ENCODE results near the gene AIFM3.
"Not testable (repeated sequence)": the region's sequence is repeated elsewhere in the genome, so short reads cannot be mapped to it uniquely, and the experiment has no call there.

Gene AIFM3, protein sequence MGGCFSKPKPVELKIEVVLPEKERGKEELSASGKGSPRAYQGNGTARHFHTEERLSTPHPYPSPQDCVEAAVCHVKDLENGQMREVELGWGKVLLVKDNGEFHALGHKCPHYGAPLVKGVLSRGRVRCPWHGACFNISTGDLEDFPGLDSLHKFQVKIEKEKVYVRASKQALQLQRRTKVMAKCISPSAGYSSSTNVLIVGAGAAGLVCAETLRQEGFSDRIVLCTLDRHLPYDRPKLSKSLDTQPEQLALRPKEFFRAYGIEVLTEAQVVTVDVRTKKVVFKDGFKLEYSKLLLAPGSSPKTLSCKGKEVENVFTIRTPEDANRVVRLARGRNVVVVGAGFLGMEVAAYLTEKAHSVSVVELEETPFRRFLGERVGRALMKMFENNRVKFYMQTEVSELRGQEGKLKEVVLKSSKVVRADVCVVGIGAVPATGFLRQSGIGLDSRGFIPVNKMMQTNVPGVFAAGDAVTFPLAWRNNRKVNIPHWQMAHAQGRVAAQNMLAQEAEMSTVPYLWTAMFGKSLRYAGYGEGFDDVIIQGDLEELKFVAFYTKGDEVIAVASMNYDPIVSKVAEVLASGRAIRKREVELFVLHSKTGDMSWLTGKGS

DNA sequence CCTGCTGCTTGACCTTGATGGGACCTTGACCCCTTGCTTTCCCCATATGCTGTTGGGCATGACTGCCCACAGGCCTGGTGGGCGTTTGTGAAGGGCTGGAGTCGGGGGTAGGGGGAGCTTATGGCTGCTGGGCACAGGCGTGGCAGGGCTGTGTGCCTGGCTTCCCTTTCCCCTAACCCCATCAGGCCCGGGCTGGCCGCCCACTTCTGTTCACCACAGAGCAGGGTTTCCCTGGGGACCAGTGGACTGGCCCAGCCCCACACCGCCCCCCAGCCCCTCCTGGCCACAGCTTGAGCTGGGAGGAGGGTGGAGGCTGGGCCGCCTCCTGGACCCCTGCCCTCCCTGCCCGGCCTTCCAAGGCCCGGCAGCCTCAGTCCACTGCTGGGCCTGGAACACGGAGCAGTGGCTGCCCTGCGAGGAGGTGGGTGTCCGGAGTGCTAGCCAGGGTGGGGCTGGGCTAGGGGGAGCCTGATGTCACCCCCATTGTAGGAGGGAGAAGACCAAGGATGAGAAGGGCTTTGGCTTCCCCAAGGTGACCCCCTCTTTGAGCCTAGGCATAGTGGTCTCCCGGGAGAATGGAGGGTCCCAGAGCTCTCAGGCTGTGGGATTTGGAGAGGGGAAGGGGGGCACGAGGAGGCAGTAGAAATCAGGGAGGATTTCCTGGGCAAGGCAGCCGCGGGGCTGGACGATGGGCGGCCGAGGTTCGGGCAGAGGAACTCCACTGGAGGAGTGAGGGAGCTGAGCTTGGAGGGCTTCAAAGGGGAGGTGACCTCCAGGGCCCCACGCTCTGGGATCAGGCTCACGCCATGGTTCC lies at the start of gene AIFM3:
Gene AIFM3, plus strand, starts transcription at position 373 of the 814 bp plus-strand sequence. CDS start 690 bp downstream, outside the sequence.
- no peak for DNase-seq

DNA sequence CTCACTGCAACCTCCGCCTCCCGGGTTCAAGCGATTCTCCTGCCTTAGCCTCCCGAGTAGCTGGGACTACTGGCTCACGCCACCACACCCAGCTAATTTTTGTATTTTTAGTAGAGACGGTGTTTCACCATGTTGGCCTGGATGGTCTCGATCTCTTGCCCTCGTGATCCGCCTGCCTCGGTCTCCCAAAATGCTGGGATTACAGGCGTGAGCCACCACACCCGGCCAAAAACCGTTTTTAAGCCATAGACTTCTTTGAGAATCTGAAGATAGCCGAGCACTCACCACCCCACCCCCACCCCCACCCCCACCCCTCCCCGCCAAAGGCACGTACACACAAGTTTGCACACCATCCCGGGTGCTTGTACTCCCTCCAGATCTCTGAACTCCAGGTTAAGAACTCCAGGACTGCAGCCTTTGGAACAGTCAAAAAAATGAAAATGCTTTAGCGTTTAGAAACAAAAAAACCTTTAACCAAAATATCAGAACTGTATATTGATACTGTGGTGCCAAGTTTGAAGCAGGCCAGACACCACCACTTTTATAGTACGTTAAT lies 48.3 kb upstream of the AIFM3 start:
- DNase-seq: no peak

DNA sequence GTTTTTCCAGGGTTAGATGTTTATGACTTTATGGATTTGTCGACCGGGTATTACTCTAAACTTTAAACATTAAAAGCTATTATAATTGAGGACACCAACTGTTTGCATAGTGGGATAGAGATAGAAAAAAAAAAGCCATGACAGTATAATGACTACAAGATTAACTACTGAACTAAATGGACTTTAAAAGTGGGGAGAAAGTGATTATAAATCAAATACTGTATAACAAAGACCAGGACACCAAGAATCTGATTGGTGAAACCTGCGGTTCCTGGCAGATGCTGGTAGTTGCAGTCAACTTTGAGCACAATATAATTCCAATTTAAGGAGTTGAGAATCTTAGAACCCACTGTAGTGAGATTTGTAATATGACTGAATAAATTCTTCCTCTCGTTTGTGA lies 47.3 kb upstream of the AIFM3 start:
- no peak for DNase-seq

DNA sequence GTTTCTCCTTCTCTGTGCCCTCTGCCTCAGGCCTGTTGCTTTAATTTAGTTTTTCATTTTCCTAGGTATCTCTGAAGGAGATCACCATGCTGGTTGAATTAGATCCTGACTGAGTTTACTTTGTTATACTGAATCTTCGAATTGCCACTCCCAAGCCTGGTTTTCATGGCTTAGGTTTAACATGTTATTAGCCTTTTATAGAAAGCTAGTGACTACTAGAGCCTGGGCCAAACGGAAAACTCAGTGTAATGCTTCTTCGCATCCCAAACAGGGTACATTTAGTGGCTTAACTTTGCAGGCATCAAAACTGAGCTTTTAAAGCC lies 46.2 kb upstream of the AIFM3 start:
- no peak for DNase-seq

DNA sequence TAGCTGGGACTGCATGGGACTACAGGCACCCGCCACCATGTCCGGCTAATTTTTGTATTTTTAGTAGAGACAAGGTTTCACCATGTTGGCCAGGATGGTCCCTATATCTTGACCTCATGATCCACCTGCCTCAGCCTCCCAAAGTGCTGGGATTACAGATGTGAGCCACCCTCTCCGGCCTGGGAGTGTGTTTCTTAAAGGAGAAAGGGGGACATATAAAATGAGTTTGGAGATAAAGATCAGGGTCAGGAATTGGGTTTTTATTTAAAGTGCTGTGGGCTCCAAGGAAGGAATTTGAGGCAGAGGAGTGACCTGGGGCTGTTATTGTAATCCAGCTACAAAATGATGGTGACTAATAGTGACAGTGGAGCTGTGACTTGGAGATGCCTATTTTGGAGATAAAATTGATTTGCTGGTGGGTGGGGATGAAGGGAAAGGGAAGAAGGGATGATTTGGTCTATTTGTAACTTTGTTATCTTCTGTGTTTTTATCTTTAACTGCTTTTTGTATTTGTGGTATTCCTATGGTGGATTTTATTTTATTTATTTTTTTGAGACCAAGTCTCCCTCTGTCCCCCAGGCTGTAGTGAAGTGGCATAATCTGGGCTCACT lies 44.8 kb upstream of the AIFM3 start:
- DNase-seq: no peak

DNA sequence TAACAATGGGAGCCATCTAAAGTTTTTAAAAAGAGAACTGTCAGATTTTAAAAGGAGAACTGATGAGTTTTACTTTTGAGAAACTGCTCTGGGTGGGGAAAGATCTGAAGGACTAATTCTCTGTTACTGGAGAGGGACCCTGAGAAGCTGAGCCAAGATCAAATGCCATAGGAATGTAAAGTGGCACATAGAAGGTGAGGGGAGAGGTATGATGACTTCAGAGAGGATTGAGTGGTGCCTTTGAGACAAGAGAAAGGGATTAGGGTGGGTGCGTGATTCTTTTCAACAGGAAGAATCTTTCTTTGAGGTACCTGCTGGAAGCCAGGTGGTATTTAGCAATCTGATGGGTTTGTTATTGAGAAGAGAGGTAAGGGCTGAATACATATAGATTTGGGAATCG lies 40.8 kb upstream of the AIFM3 start:
- no peak for DNase-seq

DNA sequence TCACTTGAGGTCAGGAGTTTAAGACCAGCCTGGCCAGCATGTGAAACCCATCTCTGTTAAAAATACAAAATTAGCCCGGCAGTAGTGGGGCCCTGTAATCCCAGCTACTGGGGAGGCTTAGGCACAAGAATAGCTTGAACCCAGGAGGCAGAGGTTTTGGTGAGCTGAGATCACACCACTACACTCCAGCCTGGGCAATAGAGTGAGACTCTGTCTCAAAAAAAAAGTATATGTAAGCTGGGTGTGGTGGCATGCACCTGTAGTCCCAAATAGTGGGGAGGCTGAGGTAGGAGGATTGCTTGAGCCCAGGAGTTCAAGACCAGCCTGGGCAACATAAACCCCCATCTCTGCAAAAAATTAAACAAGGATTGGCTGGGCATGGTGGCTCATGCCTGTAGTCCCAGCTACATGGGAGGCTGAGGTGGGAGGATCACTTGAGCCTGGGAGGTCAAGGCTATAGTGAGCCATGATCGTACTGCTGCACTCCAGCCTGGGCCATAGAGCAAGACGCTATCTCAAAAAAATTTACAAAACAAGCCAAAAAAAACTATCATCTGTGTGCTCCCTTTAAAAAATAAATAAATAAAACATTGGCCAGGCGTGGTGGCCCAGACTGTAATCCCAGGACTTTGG lies 39.0 kb upstream of the AIFM3 start:
- DNase-seq: no peak

DNA sequence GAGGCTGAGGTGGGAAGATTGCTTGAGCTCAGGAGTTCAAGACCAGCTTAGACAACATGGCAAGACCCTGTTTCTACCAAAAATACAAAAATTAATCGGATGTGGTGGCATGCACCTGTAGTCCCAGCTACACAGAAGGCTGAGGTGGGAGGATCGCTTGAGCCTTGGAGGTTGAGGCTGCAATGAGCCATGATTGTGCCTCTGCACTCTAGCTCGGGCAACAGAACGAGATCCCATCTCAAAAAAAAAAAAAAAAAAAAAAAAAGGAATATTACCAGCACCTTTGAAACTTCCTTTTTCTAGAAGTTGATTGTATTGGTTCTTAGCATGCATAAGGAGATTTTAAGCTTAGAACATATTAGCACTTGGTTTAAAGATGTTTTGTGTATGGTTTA lies 38.5 kb upstream of the AIFM3 start:
- no peak for DNase-seq

DNA sequence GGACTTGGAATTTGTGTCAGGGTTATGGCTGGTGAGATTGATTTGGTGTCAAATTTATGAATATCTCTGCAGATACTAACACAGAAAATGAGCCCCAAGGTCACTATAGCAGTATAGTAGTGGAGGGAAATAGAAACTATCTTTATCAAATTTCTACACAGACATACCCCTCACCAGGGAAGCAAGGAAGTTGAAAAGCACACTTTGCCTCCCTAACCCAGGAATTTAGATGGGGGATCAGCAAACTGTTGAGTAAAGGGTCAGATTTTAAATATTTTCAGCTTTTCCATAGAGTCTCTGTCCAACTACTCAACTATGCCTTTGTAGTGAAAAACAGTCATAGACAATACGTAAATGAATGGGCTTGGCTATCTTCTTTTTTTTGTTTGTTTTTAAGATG lies 37.1 kb upstream of the AIFM3 start:
- DNase-seq: no peak

DNA sequence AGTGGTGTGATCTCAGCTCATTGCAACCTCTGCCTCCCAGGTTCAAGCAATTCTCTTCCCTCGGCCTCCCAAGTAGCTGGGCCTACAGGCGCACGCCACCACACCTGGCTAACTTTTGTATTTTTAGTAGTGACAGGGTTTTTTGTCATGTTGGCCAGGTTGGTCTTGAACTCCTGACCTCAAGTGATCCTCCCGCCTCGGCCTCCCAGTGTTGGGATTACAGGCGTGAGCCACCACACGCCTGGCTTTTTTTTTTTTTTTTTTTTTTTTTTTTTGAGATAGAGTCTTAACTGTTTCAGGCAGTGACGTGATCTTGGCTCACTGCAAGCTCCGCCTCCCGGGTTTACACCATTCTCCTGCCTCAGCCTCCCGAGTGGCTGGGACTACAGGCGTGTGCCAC lies 36.6 kb upstream of the AIFM3 start:
- not testable (repeated sequence) for DNase-seq

DNA sequence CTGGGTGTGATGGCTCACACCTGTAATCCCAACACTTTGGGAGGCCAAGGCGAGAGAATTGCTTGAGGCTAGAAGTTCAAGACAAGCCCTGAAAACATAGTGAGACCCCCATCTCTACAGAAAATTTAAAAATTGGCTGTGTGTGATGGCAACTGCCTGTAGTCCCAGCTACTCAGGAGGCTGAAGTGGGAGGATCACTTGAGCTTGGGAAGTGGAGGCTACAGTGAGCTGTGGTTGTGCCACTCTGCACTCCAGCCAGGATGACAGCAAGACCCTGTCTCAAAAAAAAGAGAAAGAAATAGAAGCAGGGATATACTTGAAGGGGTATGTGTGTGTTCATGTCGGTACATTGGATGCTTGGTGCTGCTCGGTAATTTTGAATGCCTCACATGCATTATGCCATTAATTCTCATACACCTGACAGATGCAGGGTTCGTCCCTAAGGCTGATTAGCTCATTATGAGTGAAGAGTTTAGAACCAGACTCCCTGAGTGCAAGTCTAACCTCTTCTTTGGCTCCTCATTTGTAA lies 35.9 kb upstream of the AIFM3 start:
- DNase-seq: no peak

DNA sequence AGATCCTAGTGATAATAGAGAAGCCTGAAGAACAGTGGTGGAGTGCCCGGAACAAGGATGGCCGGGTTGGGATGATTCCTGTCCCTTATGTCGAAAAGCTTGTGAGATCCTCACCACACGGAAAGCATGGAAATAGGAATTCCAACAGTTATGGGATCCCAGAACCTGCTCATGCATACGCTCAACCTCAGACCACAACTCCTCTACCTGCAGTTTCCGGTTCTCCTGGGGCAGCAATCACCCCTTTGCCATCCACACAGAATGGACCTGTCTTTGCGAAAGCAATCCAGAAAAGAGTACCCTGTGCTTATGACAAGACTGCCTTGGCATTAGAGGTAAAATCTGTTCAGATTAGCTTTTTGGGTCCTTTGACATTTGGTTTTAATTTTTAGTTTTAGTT lies 33.1 kb upstream of the AIFM3 start:
- no peak for DNase-seq

DNA sequence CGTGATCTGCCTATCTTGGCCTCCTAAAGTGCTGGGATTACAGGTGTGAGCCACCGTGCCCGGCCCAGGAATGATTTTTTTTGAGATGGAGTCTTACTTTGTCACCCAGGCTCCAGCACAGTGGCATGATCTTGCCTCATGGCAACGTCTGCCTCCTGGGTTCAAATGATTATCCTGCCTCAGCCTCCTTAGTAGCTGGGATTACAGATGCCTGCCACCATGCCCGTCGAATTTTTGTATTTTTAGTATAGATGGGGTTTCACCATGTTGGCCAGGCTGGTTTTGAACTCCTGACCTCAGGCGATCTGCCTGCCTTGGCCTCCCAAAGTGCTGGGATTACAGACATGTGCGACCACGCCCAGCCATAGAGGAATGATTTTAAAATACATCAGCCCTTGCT lies 32.0 kb upstream of the AIFM3 start:
- not testable (repeated sequence) for DNase-seq

DNA sequence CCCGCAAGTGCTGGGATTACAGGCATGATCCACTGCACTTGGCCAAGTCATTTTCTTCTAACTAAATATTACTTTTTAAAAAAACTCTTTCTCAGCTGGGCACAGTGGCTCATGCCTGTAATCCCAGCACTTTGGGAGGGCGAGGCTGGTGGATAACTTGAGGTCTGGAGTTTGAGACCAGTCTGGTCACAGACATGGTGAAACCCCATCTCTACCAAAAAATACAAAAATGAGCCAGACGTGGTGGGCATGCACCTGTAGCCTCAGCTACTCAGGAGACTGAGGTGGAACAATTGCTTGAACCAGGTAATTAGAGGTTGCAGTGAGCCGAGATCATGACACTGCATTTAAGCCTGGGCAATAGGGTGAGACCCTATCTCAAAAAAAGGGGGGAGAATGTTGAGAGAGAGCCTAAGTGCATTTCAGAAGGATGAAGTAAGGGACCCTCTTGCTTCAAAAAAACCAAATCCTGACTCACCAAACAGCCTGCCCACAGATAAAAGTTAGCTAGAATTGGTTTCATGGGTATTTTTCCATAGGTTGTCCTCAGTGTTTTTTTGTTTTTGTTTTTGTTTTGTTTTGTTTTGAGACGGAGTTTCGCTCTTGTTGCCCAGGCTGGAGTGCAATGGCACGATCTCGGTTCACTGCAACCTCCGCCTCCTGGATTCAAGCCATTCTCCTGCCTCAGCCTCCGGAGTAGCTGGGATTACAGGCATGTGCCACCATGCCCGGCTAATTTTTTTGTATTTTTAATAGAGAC lies 31.1 kb upstream of the AIFM3 start:
- DNase-seq: not testable (repeated sequence)

DNA sequence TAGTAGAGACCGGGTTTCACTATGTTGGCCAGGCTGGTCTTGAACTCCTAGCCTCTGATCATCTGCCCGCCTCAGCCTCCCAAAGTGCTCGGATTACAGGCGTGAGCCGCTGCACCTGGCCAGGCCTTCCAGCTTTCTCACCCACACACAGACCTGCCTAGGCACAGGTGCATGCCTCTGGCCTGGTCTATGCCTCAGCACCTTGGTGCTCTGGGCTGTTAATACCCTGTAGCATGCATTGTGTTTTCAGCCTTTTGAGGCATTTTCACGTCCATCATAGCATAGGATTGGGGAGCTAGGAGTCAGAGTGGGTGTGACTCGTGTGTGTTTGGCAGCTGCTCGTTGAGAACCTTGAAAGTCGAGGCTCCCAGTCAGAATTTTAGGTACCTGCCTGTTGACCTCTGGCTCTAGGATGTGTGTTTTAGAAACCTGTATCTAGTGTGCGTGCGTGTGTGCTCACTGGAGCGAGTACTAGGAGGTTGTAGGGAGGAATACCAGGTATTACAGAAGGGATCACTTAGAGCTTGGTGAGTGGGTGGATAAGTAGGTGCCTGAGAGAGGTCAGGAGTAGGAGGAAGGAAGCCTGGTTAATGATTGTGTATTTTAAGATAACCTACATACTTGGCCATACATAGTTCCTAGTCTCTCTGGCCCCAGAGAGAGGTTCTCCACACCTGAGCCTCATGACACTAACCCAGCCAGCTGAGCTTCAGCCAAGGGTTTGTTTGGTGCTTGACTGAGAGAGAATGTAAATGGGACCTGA lies 29.8 kb upstream of the AIFM3 start:
- no peak for DNase-seq

DNA sequence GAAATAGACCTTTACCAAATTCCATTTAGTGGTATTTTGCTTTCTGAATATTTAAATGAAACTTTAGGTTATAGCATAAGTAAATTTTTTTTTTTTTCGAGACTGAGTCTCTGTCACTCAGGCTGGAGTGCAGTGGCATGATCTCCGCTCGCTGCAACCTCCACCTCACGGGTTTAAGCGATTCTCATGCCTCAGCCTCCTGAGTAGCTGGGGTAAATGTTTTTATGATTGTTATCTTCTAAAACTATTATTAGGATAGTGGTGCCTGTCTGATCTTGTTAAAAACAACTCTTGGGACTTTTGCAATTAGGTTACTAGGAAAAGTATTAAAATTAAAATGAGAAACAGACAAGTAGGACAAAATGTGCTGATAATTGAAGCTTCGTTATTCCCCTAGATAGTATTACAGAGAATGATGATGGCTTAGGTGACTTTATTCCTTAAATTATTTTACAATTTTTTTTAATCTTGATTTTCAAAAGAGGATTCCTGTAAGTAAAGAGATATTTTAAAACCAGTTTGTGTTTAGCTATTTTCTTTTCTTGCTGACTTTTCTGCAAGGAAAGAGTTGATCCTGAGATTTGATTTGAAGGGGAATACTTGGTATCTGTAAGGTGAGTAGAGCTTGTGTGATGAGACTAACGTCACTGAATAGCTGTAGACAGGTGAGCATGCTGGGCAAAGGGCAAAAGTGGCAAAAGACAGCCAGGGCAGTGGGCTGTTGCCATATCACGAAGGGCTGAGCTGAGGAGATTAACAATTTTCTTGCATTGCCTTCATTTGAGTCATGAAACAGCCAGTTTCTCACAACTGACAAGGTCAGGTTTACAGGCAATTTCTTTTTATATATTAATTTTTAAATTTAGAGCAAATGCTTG lies 29.0 kb upstream of the AIFM3 start:
- DNase-seq: no peak

DNA sequence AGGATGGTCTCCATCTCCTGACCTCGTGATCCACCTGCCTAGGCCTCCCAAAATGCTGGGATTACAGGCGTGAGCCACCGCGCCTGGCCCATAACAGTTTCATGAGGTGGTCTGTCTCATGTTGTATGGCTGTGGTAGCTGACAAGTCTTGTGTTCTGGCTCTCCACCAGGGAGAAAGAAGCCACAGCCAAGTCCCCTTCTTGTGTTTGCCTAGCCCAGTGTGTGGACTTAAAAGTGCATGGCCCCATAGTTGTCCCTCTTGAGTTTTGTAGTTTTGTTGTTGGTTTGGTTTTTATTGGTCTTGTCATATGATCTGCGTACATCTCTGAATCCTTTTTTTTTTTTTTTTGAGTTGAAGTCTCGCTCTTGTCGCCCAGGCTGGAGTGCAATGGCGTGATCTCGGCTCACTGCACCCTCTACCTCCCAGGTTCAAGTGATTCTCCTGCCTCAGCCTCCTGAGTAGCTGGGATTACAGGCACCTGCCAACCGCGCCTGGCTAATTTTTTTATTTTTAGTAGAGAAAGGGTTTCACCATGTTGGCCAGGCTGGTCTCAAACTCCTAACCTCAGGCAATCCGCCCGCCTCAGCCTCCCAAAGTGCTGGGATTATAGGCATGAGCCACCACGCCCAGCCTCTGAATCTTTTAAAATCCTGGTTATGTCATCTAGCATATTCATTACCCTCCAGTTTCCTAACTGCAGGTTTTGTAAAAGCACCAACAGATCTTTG lies 27.4 kb upstream of the AIFM3 start:
- not testable (repeated sequence) for DNase-seq

DNA sequence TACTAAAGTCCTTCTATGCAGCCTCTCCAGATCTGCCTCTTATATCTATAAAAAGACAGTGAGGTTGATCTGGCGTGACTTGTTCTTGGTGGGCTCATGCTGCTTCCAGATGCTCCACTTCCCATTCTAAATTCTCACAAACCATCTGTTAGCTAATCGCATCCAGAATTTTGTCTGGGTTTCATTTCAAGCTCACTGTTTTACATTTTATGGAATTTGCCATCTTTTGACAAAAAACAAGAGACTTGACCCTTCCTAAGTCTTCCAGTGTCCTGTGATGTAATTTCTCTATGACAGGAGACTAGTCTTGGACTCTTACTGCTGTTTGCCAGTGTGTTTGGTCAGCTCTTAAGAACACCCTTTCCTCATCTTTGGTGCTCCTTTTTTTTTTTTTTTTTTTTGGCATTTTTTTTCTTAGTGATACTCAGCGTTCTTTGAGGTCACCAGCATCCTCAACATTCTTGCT lies 26.8 kb upstream of the AIFM3 start:
- no peak for DNase-seq

DNA sequence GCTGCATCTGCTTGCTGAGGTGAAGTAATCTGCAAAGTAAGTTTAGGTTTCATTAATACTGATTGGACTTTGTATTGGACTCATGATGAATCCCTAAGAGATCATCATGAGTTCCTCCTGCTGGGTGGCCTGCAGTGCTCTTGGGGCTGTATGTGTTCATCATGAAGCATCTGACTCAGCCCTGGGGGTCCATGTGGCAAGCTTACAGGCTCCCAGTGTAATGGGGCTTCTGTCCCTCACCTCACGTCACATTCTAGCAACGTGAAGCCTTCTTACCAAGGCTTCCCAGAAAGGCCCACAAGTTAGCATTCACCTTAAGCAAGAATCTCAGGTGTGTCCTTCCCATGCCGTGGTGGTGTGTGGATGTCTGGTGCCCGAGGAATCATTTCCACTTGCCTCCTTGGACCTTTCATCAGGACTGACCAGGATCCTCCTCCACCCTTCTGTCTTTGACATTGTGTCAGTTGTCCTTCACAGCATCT lies 26.1 kb upstream of the AIFM3 start:
- DNase-seq: no peak
